IPS-20b (cell line): ENCODE results near the gene ICAM2.
"Not testable (repeated sequence)": the region's sequence is repeated elsewhere in the genome, so short reads cannot be mapped to it uniquely, and the experiment has no call there.

ENCODE experiments used
- H3K27ac ChIP-seq: one replicate; pipeline ENCODE4 v1.5.1; 2013; ENCODE audit warnings: low read length
- H3K27me3 ChIP-seq: 2 replicates; pipeline ENCODE4 v1.6.1; 2013; ENCODE audit warnings: mild to moderate bottlenecking, low read length, inconsistent platforms; ENCODE audit not compliant: insufficient read depth
- H3K36me3 ChIP-seq: 2 replicates; pipeline ENCODE4 v1.6.1; 2013; ENCODE audit warnings: low read depth, mild to moderate bottlenecking, inconsistent platforms, low read length, moderate library complexity; ENCODE audit not compliant: insufficient read depth
- H3K4me1 ChIP-seq: 2 replicates; pipeline ENCODE4 v1.6.1; 2013; ENCODE audit warnings: mild to moderate bottlenecking, control low read depth, inconsistent platforms, low read length, moderate library complexity; ENCODE audit not compliant: insufficient read depth
- H3K4me3 ChIP-seq: 2 replicates; pipeline ENCODE4 v1.5.1; 2013; ENCODE audit warnings: mild to moderate bottlenecking, low read length, inconsistent platforms
- H3K9ac ChIP-seq: 2 replicates; pipeline ENCODE4 v1.6.1; 2013; ENCODE audit warnings: low read depth, mild to moderate bottlenecking, inconsistent platforms, low read length, moderate library complexity
- H3K9me3 ChIP-seq: 2 replicates; pipeline ENCODE4 v1.6.1; 2013; ENCODE audit warnings: mild to moderate bottlenecking, low read depth, low read length, inconsistent platforms; ENCODE audit not compliant: insufficient read depth

ICAM2 gene

DNA sequence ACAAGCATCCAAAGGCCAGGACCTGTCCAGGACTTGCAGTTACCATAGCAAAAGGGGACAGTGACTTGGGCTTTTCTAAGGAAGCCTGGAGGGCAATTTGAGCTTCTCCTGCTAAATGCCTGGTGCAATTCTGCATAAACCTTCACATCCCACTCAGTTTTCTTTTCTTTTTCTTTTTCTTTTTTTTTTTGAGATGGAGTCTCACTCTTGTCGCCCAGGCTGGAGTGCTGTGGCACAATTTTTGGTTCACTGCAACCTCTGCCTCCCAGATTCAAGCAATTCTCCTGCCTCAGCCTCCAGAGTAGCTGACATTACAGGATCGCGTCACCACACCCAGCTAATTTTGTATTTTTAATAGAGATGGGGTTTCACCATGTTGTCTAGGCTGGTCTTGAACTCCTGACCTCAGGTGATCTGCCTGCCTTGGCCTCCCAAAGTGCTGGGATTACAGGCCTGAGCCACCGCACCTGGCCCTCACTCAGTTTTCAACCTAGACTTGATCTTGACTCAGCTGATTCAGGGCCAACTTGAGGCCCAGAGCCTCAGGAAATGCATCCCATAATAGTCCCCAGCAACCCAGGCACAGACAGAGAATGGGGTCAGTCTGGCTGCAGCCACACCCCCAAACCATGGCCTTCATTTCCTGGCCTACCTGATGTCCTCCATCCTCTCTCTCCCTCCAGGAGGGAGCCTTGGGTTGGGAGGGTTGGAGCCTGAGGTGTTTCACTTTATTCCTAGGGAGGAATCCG is 13.2 kb downstream of the ICAM2 start:
- H3K9ac ChIP-seq, H3K9me3 ChIP-seq, H3K27ac ChIP-seq: not testable (repeated sequence)

DNA sequence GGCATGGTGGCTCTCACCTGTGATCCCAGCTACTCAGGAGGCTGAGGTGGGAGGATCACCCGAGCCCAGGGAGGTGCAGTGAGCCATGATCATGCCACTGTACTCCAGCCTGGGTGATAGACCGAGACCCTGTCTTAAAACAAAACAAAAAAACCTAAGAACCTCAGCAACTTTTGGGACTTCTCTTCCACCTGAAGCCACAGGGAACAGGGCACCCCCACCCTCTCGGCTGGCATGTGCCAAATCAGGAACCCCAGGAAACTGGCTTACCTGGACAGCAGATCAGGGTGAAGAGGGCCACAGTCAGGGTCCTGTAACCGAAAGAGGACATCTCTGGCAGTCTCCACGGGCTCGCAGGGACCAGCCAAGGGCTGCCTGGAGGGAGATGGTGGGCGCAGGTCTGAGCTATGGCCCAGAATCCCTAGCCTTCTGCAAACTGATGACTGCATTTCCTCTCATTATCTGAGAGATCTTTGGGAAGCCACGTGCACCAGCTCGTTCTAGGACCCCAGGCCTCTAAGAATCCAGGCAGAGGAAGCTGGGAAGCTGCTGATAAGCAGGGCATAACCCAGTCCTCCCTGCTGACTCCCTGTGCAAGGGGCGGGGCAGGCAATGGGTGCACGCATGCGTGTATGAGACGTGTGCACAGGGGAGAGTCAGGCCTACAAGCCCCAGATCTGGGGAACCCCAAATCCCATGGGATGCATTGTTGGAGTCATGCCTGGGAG is 13.9 kb downstream of the ICAM2 start:
- H3K4me3 ChIP-seq = no peak overlapping the region
- no peaks in the 10 kb centered on the region for H3K36me3 ChIP-seq
- H3K27ac ChIP-seq = no peak overlapping the region
- no peak overlapping the region for H3K9ac ChIP-seq
- no peaks in the 10 kb centered on the region for H3K27me3 ChIP-seq
- H3K4me1 ChIP-seq = no peaks in the 10 kb centered on the region
- H3K9me3 ChIP-seq = no peaks in the 10 kb centered on the region

More for the DNA sequence above, 13.2 kb downstream of the ICAM2 start:
- not testable (repeated sequence) for H3K27me3 ChIP-seq, H3K4me1 ChIP-seq, H3K36me3 ChIP-seq, H3K4me3 ChIP-seq

DNA sequence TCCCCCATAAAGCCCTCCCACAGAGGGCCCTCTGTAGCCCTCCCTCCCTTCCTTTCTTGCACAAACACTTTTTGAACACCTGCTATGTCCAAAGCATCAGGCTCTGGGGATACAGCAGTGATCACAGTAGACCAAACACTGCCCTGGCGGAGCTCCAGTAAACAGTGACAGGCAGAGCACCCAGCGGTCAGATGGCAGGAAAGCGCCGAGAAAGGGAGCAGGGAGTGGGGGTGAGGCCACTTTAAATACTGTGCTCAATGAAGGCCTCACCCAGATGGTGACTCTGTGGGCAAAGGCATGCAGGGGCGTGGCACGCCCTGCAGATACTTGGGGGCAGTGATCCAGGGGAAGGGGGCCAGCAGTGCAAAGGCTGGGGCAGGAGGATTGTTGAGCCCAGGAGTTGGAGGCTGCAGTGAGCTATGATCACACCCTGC is 14.7 kb downstream of the ICAM2 start:
- no peaks in the 10 kb centered on the region for H3K4me1 ChIP-seq
- no peaks in the 10 kb centered on the region for H3K9me3 ChIP-seq
- H3K36me3 ChIP-seq = no peaks in the 10 kb centered on the region
- H3K27ac ChIP-seq = no peak overlapping the region
- H3K9ac ChIP-seq = no peak overlapping the region
- no peak overlapping the region for H3K4me3 ChIP-seq
- no peaks in the 10 kb centered on the region for H3K27me3 ChIP-seq

GRCh38 chr17:64004903-64005733 is 15.3 kb downstream of the ICAM2 start:
- Histone ChIP-seq H3K27me3 (no peaks in the 10 kb centered on the region), H3K4me1 (no peaks in the 10 kb centered on the region), H3K9me3 (no peaks in the 10 kb centered on the region), H3K4me3 (no peak overlapping the region), H3K9ac (no peak overlapping the region), H3K36me3 (no peaks in the 10 kb centered on the region), H3K27ac (no peak overlapping the region)

DNA sequence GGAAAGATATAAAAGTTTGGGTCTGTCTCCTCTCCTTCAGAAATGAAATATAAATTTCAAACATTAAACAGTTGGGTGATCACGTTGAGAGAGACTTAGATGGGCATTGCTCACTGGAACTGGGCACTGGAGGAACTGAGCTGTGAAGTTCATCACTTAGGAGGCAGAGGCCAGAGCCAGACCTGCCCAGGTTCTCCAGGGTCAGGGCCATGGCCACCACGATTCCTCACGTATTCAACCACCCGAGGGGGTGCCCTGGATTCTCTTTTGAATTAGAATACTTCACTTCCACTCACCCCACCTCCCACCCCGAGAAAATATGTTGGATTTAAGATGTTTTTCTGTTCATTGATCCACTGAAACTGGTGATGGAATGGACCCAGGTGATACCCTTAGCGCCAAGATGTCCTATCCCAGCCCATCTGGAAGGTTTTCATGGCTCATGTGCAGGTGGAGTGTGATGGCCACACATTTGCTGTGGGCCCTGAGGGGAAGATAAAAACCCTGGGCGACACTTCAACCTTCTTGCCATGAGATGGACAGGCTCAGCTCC is 16.1 kb downstream of the ICAM2 start:
- Histone ChIP-seq H3K4me1 (no peaks in the 10 kb centered on the region), H3K36me3 (no peaks in the 10 kb centered on the region), H3K27me3 (peaks cover 6% of the 10 kb centered on the region), H3K9me3 (no peaks in the 10 kb centered on the region), H3K9ac (no peak overlapping the region), H3K4me3 (no peak overlapping the region), H3K27ac (no peak overlapping the region)

GRCh38 chr17:64003526-64004121 is 16.8 kb downstream of the ICAM2 start:
- peaks cover 12% of the 10 kb centered on the region for H3K27me3 ChIP-seq
- H3K9ac ChIP-seq = no peak overlapping the region
- no peak overlapping the region for H3K4me3 ChIP-seq
- no peaks in the 10 kb centered on the region for H3K36me3 ChIP-seq
- no peak overlapping the region for H3K27ac ChIP-seq
- H3K4me1 ChIP-seq = no peaks in the 10 kb centered on the region
- no peaks in the 10 kb centered on the region for H3K9me3 ChIP-seq

- Histone ChIP-seq H3K9ac (no peak overlapping the region), H3K4me3 (no peak overlapping the region), H3K27me3 (peaks cover 13% of the 10 kb centered on the region), H3K4me1 (no peaks in the 10 kb centered on the region), H3K36me3 (no peaks in the 10 kb centered on the region), H3K9me3 (no peaks in the 10 kb centered on the region), H3K27ac (no peak overlapping the region)
Observed at GRCh38 chr17:64002658-64003525, 17.5 kb downstream of the ICAM2 start.

DNA sequence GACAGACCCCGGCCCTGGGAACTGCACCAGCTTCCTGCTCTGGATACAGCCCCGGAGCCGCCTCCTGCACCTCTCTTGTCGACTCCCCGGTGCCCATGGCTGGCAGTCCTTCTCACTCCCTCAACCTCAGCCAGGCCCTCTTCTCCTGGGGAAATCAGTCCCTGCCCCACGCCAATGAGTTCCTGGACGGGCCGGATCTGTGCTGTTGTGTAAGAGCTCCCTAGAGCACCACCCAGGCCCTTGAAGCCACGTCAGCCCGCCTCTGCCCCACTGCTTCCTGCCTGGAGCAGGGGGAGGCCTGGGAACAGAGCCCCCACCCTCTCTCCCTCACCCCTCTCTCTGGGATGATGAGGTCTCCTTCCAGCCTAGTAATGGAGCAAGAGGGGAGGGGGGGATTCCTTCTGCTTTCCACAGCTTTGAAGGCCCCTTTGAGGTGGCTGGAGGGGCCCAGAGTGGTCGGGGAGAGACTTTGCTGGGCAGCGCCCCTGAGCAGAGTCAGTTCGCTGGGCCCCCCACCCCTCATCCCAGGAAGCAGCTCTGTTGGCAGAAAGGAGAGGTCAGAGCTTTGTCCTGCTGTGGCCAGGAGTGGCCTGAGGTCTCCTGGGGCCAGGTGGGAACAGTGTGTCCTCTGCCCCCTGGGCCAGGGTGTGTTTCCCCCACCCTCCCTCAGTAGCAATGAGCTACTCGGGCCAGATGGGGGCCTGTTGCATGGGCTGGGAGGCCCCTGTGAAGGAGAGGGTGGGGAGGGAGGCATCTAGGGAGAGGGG is 18.5 kb downstream of the ICAM2 start:
- Histone ChIP-seq H3K9me3 (no peaks in the 10 kb centered on the region), H3K36me3 (no peaks in the 10 kb centered on the region), H3K27ac (no peak overlapping the region), H3K27me3 (peaks cover 22% of the 10 kb centered on the region), H3K9ac (no peak overlapping the region), H3K4me3 (no peak overlapping the region), H3K4me1 (peaks cover 6% of the 10 kb centered on the region)

DNA sequence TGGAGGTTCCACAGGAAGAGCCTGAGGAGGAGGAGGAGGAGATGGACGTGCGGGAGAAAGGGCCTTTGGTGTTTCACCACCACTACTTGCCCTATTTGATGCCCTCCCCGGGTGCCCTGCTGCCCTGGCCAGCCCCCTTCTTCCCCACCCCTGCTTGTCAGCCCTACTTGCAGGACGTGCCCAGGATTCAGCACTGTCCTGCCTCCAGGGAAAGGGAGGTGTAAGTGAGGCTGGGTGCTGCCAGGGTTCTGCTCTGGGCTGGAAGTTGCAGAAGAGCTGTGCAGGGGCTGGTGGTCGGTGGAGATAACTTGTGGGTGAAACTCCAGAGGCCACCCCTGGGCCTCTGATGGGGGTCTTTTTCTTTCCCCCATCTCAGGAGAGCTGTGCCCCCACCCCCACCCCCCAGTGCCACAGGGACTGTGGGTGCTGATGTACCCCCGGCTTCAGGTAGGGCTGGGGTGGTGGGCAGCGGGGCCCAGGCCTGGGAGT is 19.3 kb downstream of the ICAM2 start:
- no peaks in the 10 kb centered on the region for H3K9me3 ChIP-seq
- H3K36me3 ChIP-seq = no peaks in the 10 kb centered on the region
- no peak overlapping the region for H3K27ac ChIP-seq
- peaks cover 29% of the 10 kb centered on the region for H3K27me3 ChIP-seq
- peaks cover 6% of the 10 kb centered on the region for H3K4me1 ChIP-seq
- no peak overlapping the region for H3K9ac ChIP-seq
- no peak overlapping the region for H3K4me3 ChIP-seq
